AG09309 (cell line): Measurements from ENCODE around the gene NETO2.
"Not testable (repeated sequence)": the region's sequence is repeated elsewhere in the genome, so short reads cannot be mapped to it uniquely, and the experiment has no call there.

Experiments used
- DNase-seq: peaks from one replicate; pipeline ENCODE4 v3.0.0-alpha.2; 2010; ENCODE audit warnings: low read depth
- H3K4me3 ChIP-seq: 2 replicates; pipeline ENCODE4 v1.5.1; 2011; ENCODE audit warnings: mild to moderate bottlenecking, low read depth, low read length, moderate library complexity; ENCODE audit not compliant: control insufficient read depth
- TF ChIP-seq, protein P1 (sequence below): IDR thresholded peaks from 2 replicates; pipeline ENCODE4 v1.5.1; 2011; ENCODE audit warnings: mild to moderate bottlenecking, low read depth, low read length, inconsistent platforms; ENCODE audit not compliant: insufficient read depth, control insufficient read depth; ENCODE audit errors: missing control alignments

The NETO2 gene

DNA sequence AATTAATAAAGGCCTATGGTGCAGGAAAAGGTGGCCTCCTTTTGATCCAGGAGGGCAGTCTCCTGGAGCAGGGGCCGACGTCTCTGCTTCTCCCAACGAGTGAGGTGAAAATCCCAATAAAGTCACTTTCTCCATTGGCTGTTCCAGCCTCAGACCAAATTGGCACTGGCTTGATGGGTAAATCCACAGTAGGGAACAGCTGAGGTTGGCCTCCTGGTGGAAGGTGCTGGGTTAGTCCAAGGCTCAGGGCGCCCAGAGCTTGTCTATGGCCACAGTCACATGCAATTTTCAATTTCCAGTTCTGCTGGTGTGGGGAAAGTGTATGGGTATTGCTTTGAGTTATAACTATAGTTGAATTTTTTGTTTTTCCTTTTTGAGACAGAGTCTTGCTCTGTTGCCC, 79.0 kb downstream of the NETO2 start:
- TF ChIP-seq, protein P1, sequence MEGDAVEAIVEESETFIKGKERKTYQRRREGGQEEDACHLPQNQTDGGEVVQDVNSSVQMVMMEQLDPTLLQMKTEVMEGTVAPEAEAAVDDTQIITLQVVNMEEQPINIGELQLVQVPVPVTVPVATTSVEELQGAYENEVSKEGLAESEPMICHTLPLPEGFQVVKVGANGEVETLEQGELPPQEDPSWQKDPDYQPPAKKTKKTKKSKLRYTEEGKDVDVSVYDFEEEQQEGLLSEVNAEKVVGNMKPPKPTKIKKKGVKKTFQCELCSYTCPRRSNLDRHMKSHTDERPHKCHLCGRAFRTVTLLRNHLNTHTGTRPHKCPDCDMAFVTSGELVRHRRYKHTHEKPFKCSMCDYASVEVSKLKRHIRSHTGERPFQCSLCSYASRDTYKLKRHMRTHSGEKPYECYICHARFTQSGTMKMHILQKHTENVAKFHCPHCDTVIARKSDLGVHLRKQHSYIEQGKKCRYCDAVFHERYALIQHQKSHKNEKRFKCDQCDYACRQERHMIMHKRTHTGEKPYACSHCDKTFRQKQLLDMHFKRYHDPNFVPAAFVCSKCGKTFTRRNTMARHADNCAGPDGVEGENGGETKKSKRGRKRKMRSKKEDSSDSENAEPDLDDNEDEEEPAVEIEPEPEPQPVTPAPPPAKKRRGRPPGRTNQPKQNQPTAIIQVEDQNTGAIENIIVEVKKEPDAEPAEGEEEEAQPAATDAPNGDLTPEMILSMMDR, result no peak
- DNase-seq, result no peak
- H3K4me3 ChIP-seq, result no peak overlapping the region

DNA sequence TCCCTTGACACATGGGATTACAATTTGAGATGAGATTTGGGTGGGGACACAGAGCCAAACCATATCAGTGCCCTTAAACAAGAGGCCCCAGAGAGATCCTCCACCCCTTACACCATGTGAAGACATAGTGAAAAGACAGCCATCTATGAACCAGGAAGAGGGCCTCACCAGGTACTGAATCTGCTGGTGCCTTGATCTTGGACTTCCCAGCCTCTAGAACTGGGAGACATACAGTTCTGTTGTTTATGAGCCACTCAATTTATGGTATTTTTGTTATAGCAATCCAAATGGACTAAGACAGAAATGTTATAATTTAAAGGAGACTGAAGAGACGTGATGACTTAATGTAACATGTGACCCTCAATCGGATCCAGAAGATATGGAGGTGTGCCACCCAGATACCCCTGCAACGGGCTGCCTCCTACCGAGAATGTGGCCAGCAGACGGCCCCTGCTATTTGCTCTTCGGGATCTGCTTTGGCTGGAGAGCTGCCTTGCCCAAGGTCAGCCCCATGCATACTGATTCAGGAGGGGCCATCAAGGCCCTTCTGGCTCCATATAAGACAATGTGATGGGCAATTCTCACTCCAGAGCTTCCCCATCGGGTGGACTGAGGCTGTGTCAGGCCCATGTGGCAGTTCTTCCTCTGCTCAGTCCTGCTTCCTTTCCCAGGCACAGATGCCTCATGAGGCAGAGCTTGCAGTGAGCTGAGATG, 80.6 kb downstream of the NETO2 start:
- TF ChIP-seq, protein P1, result no peak
- no peak overlapping the region for H3K4me3 ChIP-seq
- no peak for DNase-seq

- no peak overlapping the region for H3K4me3 ChIP-seq
- DNase-seq, result no peak
- TF ChIP-seq, protein P1, result no peak
Measured at GRCh38 chr16:47061204-47061603, 82.5 kb downstream of the NETO2 start.

- TF ChIP-seq, protein P1, result no peak
- H3K4me3 ChIP-seq, result no peak overlapping the region
- DNase-seq, result no peak
Measured at GRCh38 chr16:47060596-47060995, 83.1 kb downstream of the NETO2 start.

DNA sequence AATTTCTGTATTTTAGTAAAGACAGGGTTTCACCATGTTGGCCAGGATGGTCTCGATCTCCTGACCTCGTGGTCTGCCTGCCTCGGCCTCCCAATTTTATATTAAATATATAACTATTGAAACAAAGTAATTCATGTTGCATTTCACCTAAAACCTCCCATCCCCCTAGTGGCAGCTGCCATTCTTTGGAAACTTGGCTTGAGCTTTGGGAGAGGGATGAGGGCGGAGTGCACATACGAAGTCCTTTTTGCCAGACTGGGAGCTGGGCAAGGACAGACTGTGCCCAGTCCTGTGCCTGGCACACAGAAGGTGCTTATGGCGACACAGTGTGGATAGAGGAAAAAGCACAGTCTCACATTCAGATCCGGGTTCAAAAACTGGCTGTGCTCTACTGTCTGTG, 83.8 kb downstream of the NETO2 start:
- no peak overlapping the region for H3K4me3 ChIP-seq
- no peak for DNase-seq
- TF ChIP-seq, protein P1, result no peak

- DNase-seq, H3K4me3 ChIP-seq: not testable (repeated sequence)
Measured at GRCh38 chr16:47059130-47059529, 84.6 kb downstream of the NETO2 start.

- TF ChIP-seq, protein P1, result no peak
- DNase-seq, result no peak
- no peak overlapping the region for H3K4me3 ChIP-seq
Measured at GRCh38 chr16:47058295-47059086, 85.3 kb downstream of the NETO2 start.
